BE2C (cell line): Measurements from ENCODE around the gene ABHD15.

ENCODE experiments used
- DNase-seq: peaks from one replicate; pipeline ENCODE4 v3.0.0-alpha.2; 2020
- H3K27me3 ChIP-seq: fragments of 250-450 bp; sonication (Bioruptor Pico); 2 replicates; pipeline ENCODE4 v1.5.1; 2020; ENCODE audit warnings: mild to moderate bottlenecking
- H3K36me3 ChIP-seq: fragments of 250-450 bp; sonication (Bioruptor Pico); 2 replicates; pipeline ENCODE4 v1.5.1; 2020; ENCODE audit warnings: mild to moderate bottlenecking
- H3K4me1 ChIP-seq: fragments of 250-450 bp; sonication (Bioruptor Pico); 2 replicates; pipeline ENCODE4 v1.5.1; 2020
- H3K4me3 ChIP-seq: 2 replicates; pipeline ENCODE4 v1.5.1; 2011; ENCODE audit warnings: low read depth, low read length
- H3K9me3 ChIP-seq: fragments of 250-450 bp; sonication (Bioruptor Pico); 2 replicates; pipeline ENCODE4 v1.5.1; 2020
- TF ChIP-seq, protein P1 (sequence below): IDR thresholded peaks from 2 replicates; pipeline ENCODE4 v1.5.1; 2012; ENCODE audit warnings: mild to moderate bottlenecking, low read depth, low read length

ABHD15 gene

DNA sequence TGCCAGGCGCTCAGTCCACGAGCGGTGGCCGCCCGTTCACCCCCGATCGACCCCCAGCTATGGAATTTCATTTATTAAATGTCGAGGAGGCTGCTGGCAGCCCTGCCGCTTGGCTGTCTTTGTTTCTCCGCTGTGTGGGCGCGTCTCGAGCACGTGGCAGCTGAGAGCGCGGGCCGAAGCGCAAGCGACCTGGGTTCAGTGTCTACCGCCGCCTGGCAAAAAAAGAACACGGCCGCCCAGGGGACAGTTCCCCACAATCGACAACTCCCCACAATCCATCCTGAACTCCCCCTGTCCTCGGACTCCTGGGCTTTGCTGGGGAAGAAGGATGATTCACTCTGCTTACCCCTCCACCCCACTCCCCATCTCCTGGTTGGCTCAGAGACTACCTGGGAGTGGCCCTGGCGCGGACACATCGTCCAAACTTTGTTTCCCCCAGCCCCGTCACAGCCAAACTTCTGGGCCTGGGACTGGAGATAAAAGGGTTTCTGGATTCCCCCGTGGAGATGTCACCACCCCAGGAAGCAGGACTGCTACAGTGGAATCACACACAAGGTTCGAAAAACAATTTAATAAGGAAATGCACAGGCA, 24.4 kb upstream of the ABHD15 start:
- Histone ChIP-seq H3K9me3 (no peaks in the 10 kb centered on the region), H3K27me3 (no peaks in the 10 kb centered on the region), H3K4me3 (peak overlapping the region; percentile 62), H3K4me1 (peaks cover 16% of the 10 kb centered on the region), H3K36me3 (no peaks in the 10 kb centered on the region)
- peak; percentile 62 for DNase-seq
- TF ChIP-seq, protein P1, sequence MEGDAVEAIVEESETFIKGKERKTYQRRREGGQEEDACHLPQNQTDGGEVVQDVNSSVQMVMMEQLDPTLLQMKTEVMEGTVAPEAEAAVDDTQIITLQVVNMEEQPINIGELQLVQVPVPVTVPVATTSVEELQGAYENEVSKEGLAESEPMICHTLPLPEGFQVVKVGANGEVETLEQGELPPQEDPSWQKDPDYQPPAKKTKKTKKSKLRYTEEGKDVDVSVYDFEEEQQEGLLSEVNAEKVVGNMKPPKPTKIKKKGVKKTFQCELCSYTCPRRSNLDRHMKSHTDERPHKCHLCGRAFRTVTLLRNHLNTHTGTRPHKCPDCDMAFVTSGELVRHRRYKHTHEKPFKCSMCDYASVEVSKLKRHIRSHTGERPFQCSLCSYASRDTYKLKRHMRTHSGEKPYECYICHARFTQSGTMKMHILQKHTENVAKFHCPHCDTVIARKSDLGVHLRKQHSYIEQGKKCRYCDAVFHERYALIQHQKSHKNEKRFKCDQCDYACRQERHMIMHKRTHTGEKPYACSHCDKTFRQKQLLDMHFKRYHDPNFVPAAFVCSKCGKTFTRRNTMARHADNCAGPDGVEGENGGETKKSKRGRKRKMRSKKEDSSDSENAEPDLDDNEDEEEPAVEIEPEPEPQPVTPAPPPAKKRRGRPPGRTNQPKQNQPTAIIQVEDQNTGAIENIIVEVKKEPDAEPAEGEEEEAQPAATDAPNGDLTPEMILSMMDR: no peak

DNA sequence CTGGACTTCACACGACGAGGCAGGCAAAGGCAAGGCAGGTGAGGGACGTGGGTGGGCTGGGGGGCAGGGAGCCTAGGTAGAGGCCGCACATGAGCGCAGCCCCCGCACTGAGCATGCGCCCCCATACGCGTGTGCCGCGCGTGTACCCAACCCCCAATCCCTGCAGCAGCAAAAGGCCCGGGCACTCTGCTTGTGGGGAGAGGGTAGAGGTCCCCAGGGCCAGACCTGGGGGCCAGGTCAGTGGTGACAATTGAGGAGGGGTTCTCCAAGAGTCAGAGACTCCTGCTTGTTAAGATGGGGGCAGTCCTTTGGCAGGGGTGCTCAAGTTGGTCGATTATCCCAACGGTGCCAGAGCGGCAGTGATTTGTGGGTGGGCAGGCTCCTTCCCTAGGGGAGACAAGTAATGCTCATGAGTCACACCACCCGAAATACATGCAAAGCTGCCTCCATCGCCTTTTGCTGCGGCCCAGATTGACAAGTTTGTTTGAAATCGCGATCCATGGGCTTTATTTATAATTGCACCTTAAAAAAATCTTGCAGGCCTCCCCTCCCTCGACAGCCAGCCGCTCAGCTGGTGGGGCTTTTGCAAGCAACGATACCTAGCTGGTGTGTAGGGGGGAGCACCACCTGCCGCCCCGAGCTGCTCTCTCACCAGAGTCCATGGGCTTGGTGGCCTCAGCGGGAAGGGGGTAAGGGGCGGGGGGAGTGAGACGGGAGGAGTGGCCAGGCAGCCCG, 23.7 kb upstream of the ABHD15 start:
- no peaks in the 10 kb centered on the region for H3K9me3 ChIP-seq
- H3K36me3 ChIP-seq: no peaks in the 10 kb centered on the region
- no peaks in the 10 kb centered on the region for H3K27me3 ChIP-seq
- TF ChIP-seq, protein P1: no peak
- peaks cover 14% of the 10 kb centered on the region for H3K4me1 ChIP-seq
- peak overlapping the region; percentile 62 for H3K4me3 ChIP-seq
- DNase-seq: no peak

DNA sequence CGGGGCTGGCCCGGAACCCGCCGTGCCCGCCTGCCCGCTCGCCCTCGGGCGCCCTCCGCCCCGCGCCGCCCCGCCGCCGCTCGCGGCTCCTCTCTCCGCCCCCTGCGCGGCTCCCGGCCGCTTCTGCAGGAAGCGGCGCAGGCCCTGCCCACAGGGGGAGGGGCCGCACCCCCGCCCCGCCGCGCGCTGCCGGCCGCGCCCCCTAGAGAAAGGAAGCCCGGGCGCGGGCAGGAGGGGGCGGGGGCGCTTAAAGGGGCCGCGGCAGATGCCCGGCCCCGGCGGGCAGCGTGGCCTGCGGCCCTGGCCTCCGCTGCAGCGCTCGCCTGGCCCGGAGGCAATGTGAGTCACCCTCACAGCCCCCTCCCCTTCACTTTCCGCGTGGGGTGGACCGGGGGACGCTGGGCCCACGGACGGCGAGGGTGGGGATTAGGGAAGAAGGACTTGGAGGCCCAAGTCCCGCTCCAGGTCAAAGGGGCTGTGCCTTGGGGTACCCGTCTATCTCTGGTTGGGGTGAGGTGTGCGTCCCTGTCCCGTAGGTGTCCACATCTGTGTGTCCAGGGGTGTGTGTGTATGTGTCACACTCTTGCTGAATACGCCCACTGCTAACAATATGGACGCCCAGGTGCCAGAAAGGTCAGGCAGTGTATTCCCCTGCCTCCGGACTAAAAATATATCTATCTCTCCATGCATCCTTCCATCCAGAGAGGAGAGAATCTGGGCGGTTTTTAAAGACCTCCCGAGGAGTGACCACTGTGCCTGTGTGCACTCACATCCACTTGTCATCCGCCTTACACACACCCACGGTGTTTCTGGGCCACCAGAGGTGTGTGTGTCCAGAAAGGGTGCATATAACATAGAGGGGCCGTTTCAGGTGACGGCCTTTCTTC, 22.9 kb upstream of the ABHD15 start, which contains the start of gene GIT1:
Gene GIT1, minus strand, starts transcription at position 125 of the 887 bp plus-strand sequence. CDS start 270 bp downstream, outside the sequence.
- Histone ChIP-seq H3K36me3 (no peaks in the 10 kb centered on the region), H3K4me3 (peak within 1 kb of the TSS; percentile 66), H3K4me1 (peaks cover 14% of the 10 kb centered on the region), H3K9me3 (no peaks in the 10 kb centered on the region), H3K27me3 (no peaks in the 10 kb centered on the region)
- TF ChIP-seq, protein P1: no peak
- DNase-seq: peak; percentile 80

DNA sequence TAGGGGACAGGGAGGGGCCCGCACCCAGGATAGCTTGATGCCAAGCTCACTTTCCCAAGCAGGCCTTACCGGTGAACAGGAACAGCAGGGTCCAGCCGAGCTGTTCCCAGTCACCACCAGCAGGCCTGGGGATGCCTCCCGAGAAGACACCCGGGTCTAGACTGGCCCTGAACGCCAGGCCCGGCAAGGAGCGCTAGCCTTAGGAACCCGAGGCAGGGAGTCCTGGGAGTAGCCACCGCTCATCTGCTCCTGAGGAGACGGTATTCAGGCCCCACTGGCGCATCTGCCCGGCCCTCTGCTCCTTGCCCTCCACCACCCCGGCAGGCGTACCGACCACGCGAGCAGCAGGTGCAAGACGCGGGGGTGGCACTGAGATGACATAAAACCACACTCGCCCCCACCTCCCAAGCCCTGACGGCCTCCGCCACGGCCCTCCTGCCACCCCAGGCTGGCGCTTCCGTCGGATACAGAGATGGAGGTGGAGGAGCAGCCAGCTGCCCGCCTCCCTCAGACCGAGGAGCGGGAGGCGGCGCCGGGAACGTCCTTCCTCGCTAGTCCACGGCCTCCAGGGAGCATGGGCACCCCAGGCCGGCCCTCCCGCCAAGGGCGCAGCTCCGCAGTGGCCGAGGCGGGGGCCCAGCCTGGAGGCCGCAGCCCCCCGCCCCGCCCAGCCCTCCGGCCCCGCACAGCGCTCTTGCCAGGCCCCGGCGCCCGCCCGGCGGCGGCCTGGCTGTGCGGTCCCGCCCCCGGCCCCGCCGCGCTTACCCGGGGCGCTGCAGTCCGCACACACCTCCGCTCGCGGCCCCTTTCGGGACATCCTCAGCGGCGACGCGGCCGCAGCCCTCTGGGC, 21.9 kb upstream of the ABHD15 start:
- Histone ChIP-seq H3K4me1 (peaks cover 14% of the 10 kb centered on the region), H3K36me3 (no peaks in the 10 kb centered on the region), H3K9me3 (no peaks in the 10 kb centered on the region), H3K27me3 (no peaks in the 10 kb centered on the region), H3K4me3 (peak overlapping the region; percentile 66)
- DNase-seq: no peak
- TF ChIP-seq, protein P1: no peak

DNA sequence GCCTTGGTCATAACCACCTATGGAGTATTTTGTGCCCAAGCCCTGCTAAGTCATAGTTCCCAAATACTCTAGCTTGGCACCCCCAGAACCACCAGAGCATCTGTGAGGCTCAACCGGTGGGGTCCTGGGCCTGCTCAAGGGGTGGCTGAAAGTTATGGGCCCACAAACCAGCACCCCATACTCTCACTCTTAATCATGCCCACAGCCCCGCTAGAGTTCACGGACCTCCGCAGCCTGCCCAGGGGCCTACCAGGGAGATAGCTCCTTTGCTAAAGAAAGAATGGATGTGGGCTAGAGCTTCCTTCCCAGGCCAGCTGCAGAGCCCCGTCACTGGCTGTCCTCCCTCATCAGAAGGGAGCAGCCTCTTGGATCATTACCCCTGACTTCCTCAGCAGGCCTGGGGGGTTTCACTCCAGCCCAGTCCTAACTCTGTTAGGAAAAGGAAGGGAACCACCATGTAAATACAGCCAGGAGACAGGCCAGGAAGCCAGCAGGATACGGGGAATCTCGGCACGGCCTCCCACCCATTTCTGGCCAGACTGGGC, 21.3 kb upstream of the ABHD15 start:
- Histone ChIP-seq H3K4me3 (peak overlapping the region; percentile 66), H3K9me3 (no peaks in the 10 kb centered on the region), H3K27me3 (no peaks in the 10 kb centered on the region), H3K4me1 (peaks cover 14% of the 10 kb centered on the region), H3K36me3 (peaks cover 2% of the 10 kb centered on the region; the same call in 1 of the 2 replicates)
- no peak for DNase-seq
- TF ChIP-seq, protein P1: no peak
